ENCODE results near the gene GRIFIN. TPM values are rescaled to one million over a fixed set of nuclear protein-coding genes. Genes with fewer than 3 reads are reported as not detected.

Gene GRIFIN
- total RNA-seq (2011; cell fraction: chromatin; rRNA removed; ENCODE audit: low replicate concordance), result not detected in 2 replicates
- not detected in 2 replicates for total RNA-seq (2011; cell fraction: nucleolus; rRNA removed)
- total RNA-seq (2011; cell fraction: nucleoplasm; rRNA removed), result not detected in 2 replicates
- total RNA-seq (2014; rRNA removed) (not detected in 2 replicates), total RNA-seq (2014; rRNA removed; fragmentation: Illumina TruSeq; extraction: Trizol) (not detected in 2 replicates), total RNA-seq (2015; rRNA removed; fragmentation: Illumina TruSeq; extraction: Trizol) (not detected in 2 replicates), total RNA-seq (2021) (not detected in 2 replicates), polyA plus RNA-seq (2011; rRNA removed) (not detected in 2 replicates), polyA plus RNA-seq (2014; fragmentation: Illumina TruSeq; extraction: Trizol) (not detected in 2 replicates), polyA plus RNA-seq (2014; fragmentation: Nextera tagmentation; extraction: Ambion mirVana) (not detected), polyA plus RNA-seq (2014; rRNA removed) (not detected in 2 replicates), polyA minus RNA-seq (2011; rRNA and poly(A)+ RNA removed) (not detected in 2 replicates), Bru-seq, nascent RNA (not detected), BruChase-seq, experiment 1, labeled RNA remaining after a 2-hour chase (not detected), BruChase-seq, experiment 2, labeled RNA remaining after a 6-hour chase (percentile 23 among the genes with signal in this experiment)
- not detected in 2 replicates for polyA plus RNA-seq (2011; cell fraction: cytosol; rRNA removed)
- not detected in 2 replicates for polyA plus RNA-seq (2011; cell fraction: nucleus; rRNA removed)
- not detected in 2 replicates for polyA plus RNA-seq (2012)
- polyA minus RNA-seq (2011; cell fraction: cytosol; rRNA and poly(A)+ RNA removed), result not detected in 2 replicates
- not detected in 2 replicates for polyA minus RNA-seq (2011; cell fraction: nucleus; rRNA and poly(A)+ RNA removed)
- long read RNA-seq, experiment 1, result 0 reads
- long read RNA-seq, experiment 2, result 0 reads
- long read RNA-seq, experiment 3, result 0 reads

GRCh38 chr7:2476298-2476697, at the start of gene GRIFIN:
Gene GRIFIN, minus strand, starts transcription at chr7:2476398. Its CDS starts 15 bp downstream, at chr7:2476383.
- H3K9me1 ChIP-seq (ENCODE audit: control insufficient read depth, insufficient read depth, low read length), result no peaks in the 10 kb centered on the region
- no TSS peak for BruUV-seq (replicated peaks)
- ATAC-seq (no peak), FAIRE-seq (no peak), DNase-seq (ENCODE audit: extremely low read depth in 1 of 4, low spot score in 3 of 4) (no peak)
- peak within 1 kb of the TSS in 1 of 2 experiments; percentile 58; a peak in 2 of 4 replicates for H3K9ac ChIP-seq (ENCODE audit: insufficient read depth in 1 of 2, low read depth in 2 of 2, low read length in 2 of 2)
- no peaks in the 10 kb centered on the region for H3K9me3 ChIP-seq (replicated peaks; ENCODE audit: control insufficient read depth, insufficient read depth, low read depth, low read length)
- in situ Hi-C loops (cut with MboI) (no loop called here), intact Hi-C loops (cut with micrococcal nuclease) (loop anchor here (5.0 to 10.0 kb wide), 2 partner anchors 91 to 189 kb away; no protein-coding TSS in a partner anchor)
- TF ChIP-seq TEAD2 (tag; IDR thresholded peaks at IDR 0.05), result no peak
- no peak for TF ChIP-seq MYBL2 (IDR thresholded peaks at IDR 0.05; ENCODE audit: low read depth)
- TF ChIP-seq MYBL2 (CRISPR knock-in tag; IDR thresholded peaks at IDR 0.05; ENCODE audit: borderline replicate concordance), result no peak
- no peak for TF ChIP-seq ZNF766 (CRISPR knock-in tag; conservative IDR thresholded peaks at IDR 0.05)
- no peak for TF ChIP-seq NCOA2 (IDR thresholded peaks at IDR 0.05; ENCODE audit: partially characterized antibody in 2 of 2)
- TF ChIP-seq CREB3 (tag; conservative IDR thresholded peaks at IDR 0.05; ENCODE audit: low read depth), result no peak
- no peak within 1 kb of the TSS for H3K4me2 ChIP-seq (ENCODE audit: insufficient read depth, low read length)
- POLR2A ChIA-PET, result no interaction called here
- peaks cover 15 to 34% of the 10 kb centered on the region in 2 experiments; a peak in 4 of 5 replicates for H3K27me3 ChIP-seq (ENCODE audit: control insufficient read depth in 2 of 2, insufficient read depth in 2 of 2, low read length in 2 of 2)
- H3K36me3 ChIP-seq (ENCODE audit: control insufficient read depth, insufficient read depth, low read length), result no peaks in the 10 kb centered on the region
- no peak within 1 kb of the TSS for H2AFZ ChIP-seq (ENCODE audit: low read depth, low read length)
- H3K27ac ChIP-seq (ENCODE audit: extremely low read depth, low read depth, low read length), result no peak within 1 kb of the TSS
- H3K4me1 ChIP-seq (replicated peaks in 1 of 2; ENCODE audit: control insufficient read depth in 2 of 2, insufficient read depth in 2 of 2, low read length in 2 of 2), result peaks cover 0 to 57% of the 10 kb centered on the region in 2 experiments; a peak in 3 of 5 replicates
- H4K20me1 ChIP-seq (replicated peaks; ENCODE audit: control insufficient read depth, insufficient read depth, low read length), result peaks cover 23% of the 10 kb centered on the region
- CTCF ChIA-PET (ENCODE audit: low intra/inter-chr PET ratio), result no interaction called here
- H3K79me2 ChIP-seq (ENCODE audit: control insufficient read depth, insufficient read depth, low read length), result no peaks in the 10 kb centered on the region
- 62% methylated on average over 3 of the region's 16 CpGs for WGBS (ENCODE audit: insufficient coverage, low coverage, missing lambda C conversion rate)
- no peak within 1 kb of the TSS for H3K4me3 ChIP-seq
